ENCODE data around the gene NCS1. TPM values are rescaled to one million over a fixed set of nuclear protein-coding genes. Genes with fewer than 3 reads are reported as not detected.

Gene NCS1
- total and polyA plus RNA-seq, 2 of the 8 experiments (the other 6 are each of a cell fraction or from before 2014, with no cell fraction given) = 34.7 to 47.6 TPM

DNA sequence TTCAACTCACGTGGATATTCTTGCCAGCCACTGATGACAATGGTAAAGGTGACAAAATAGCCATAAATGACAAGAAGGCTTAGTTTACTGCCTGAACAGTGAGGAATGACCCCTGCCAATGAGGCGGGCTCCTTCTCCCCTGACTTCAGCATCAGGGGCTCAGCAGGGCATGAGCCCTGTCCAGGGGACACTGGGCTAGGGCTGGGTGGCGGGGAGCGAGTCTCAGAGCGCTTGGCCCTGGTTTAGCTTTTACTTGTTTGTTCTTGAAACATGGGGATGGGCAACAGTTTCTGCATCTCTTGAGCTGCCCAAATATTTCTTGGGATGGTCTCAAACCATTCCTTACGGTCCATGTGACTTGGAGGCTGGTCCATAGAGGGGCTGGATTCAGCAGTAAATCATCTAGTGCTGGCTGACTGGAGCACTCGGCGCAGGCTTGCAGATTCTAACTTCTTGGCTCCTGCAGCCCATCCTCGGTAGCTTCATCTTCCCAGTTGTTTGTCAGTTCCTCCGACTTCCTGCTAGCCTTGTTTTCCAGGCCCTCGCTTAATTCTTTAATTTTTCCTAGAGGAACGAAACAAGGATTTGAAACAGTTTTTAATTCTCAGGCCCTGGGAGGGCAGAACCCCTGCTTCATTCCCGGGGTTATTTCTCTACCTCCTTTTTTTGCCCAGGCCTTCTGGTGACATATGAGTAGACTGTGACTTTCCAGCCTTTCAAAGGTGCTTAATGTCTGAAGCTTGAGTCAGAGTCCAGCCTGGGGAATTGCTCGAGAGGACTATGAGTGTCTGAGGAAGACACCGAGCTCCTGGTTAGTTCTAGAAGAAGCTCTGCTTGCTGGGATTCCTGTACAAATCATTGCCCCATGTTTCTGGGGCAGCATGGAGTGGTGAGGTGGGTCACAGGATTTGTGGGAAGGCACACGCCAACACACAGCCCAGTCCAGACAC is 88.9 kb downstream of the NCS1 start:
- no peak overlapping the region for H3K4me2 ChIP-seq (ENCODE audit: insufficient read depth in 1 of 2, low read depth in 2 of 2, low read length in 2 of 2)
- no peak overlapping the region for H2AFZ ChIP-seq (ENCODE audit: low read length)
- H4K5ac ChIP-seq (ENCODE audit: insufficient read length, low read depth, low read length) = no peak overlapping the region
- no peak overlapping the region for H3K27ac ChIP-seq (ENCODE audit: low read depth, low read length)
- DNase-seq (ENCODE audit: low read depth in 1 of 2, low spot score in 2 of 2) (no peak), FAIRE-seq (no peak)
- H4K91ac ChIP-seq (replicated peaks; ENCODE audit: insufficient read length, low read length) = no peak overlapping the region
- H3K4me3 ChIP-seq (ENCODE audit: extremely low read depth in 1 of 4, insufficient read depth in 2 of 4, low read depth in 3 of 4, low read length in 4 of 4) = no peak overlapping the region
- H2BK5ac ChIP-seq (ENCODE audit: low read depth, low read length) = peak overlapping the region; percentile 38; the same call in 1 of the 2 replicates
- H3K14ac ChIP-seq (ENCODE audit: insufficient read length) = no peak overlapping the region
- H3K79me1 ChIP-seq (ENCODE audit: low read depth, low read length) = no peaks in the 10 kb centered on the region
- no peak overlapping the region for H3K9ac ChIP-seq (replicated peaks in 1 of 4; ENCODE audit: extremely low read depth in 1 of 4, low read depth in 3 of 4, low read length in 3 of 4)
- no peaks in the 10 kb centered on the region for H4K20me1 ChIP-seq (replicated peaks in 1 of 2; ENCODE audit: control insufficient read depth in 1 of 2, insufficient read depth in 2 of 2, low read length in 2 of 2)
- CTCF ChIA-PET (ENCODE audit: partially characterized antibody) = interaction anchor here (0.6 to 3.8 kb wide), 4 partner anchors 18 to 485 kb away, joined by 3 to 22 read pairs (median 3); no protein-coding TSS in a partner anchor
- no peak overlapping the region for H3K23ac ChIP-seq (ENCODE audit: insufficient read length)
- POLR2A ChIA-PET (ENCODE audit: partially characterized antibody) = interaction anchor here (1.0 to 1.6 kb wide), 2 partner anchors 23 to 69 kb away, joined by 3 read pairs; no protein-coding TSS in a partner anchor
- no peak overlapping the region for H3K56ac ChIP-seq (replicated peaks; ENCODE audit: insufficient read length, low read depth, low read length)
- H2BK20ac ChIP-seq (ENCODE audit: low read length) = no peak overlapping the region
- H2AK5ac ChIP-seq (ENCODE audit: low read depth, low read length) = no peak overlapping the region
- no peak overlapping the region for H4K8ac ChIP-seq (ENCODE audit: extremely low read depth, insufficient read depth, low read length)
- H3K79me2 ChIP-seq (ENCODE audit: control insufficient read depth in 1 of 2, insufficient read depth in 2 of 2, low read length in 2 of 2) = no peaks in the 10 kb centered on the region
- H2BK120ac ChIP-seq (replicated peaks; ENCODE audit: low read depth, low read length) = no peak overlapping the region
- H3K4ac ChIP-seq (replicated peaks; ENCODE audit: insufficient read length, low read depth, low read length) = no peak overlapping the region
- H3K9me3 ChIP-seq (ENCODE audit: insufficient read depth in 2 of 2, low read depth in 1 of 2, low read length in 1 of 2) = peaks cover 7 to 9% of the 10 kb centered on the region in 2 experiments
- H3K23me2 ChIP-seq (ENCODE audit: low read depth, low read length) = peaks cover 7% of the 10 kb centered on the region; the same call in 1 of the 2 replicates
- no peak overlapping the region for H3K18ac ChIP-seq (ENCODE audit: extremely low read depth, low read length)
- WGBS, 2 experiments (ENCODE audit: extremely low coverage in 1 of 2, insufficient coverage in 1 of 2, insufficient read length in 1 of 2, insufficient replicate concordance in 2 of 2, low coverage in 1 of 2, low lambda C conversion rate in 2 of 2, missing lambda C conversion rate in 1 of 2) = 86% methylated on average over 16 of the region's 16 CpGs; no CpG with 5 or more reads in 1 of the 2 experiments
- H3K27me3 ChIP-seq (replicated peaks in 1 of 4; ENCODE audit: control insufficient read depth in 3 of 4, extremely low read depth in 1 of 4, insufficient read depth in 3 of 4, low read length in 3 of 4) = peaks cover 0 to 11% (median 6%) of the 10 kb centered on the region in 4 experiments; a peak in 5 of 7 replicates
- peak overlapping the region; percentile 43; the same call in 1 of the 2 replicates for H2BK12ac ChIP-seq (ENCODE audit: low read depth, low read length)
- no peaks in the 10 kb centered on the region for H3K36me3 ChIP-seq (ENCODE audit: control insufficient read depth in 2 of 4, insufficient read depth in 4 of 4, low read length in 3 of 4)
- H3K4me1 ChIP-seq (replicated peaks in 1 of 4; ENCODE audit: control insufficient read depth in 3 of 4, insufficient read depth in 4 of 4, low read length in 3 of 4) = peaks cover 0 to 5% (median 2%) of the 10 kb centered on the region in 4 experiments; a peak in 4 of 7 replicates
- no peak overlapping the region for H2BK15ac ChIP-seq (ENCODE audit: low read length)
- TF ChIP-seq CHD1 (IDR thresholded peaks at IDR 0.05; ENCODE audit: low read depth, low read length) (no peak), FOSL1 (IDR thresholded peaks at IDR 0.05; ENCODE audit: insufficient read depth, low read depth, low read length) (no peak), JUND (IDR thresholded peaks at IDR 0.05; ENCODE audit: low read length) (no peak), CREB1 (IDR thresholded peaks at IDR 0.05) (no peak), KDM1A (IDR thresholded peaks at IDR 0.05; ENCODE audit: borderline replicate concordance, low read length) (no peak), BACH1 (IDR thresholded peaks at IDR 0.05; ENCODE audit: low read length) (no peak), GABPA (IDR thresholded peaks at IDR 0.05; ENCODE audit: borderline replicate concordance, insufficient read depth, low read length) (no peak)
- TF ChIP-seq, protein P1, sequence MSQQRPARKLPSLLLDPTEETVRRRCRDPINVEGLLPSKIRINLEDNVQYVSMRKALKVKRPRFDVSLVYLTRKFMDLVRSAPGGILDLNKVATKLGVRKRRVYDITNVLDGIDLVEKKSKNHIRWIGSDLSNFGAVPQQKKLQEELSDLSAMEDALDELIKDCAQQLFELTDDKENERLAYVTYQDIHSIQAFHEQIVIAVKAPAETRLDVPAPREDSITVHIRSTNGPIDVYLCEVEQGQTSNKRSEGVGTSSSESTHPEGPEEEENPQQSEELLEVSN (IDR thresholded peaks at IDR 0.05) = no peak
- TF ChIP-seq, protein P2, sequence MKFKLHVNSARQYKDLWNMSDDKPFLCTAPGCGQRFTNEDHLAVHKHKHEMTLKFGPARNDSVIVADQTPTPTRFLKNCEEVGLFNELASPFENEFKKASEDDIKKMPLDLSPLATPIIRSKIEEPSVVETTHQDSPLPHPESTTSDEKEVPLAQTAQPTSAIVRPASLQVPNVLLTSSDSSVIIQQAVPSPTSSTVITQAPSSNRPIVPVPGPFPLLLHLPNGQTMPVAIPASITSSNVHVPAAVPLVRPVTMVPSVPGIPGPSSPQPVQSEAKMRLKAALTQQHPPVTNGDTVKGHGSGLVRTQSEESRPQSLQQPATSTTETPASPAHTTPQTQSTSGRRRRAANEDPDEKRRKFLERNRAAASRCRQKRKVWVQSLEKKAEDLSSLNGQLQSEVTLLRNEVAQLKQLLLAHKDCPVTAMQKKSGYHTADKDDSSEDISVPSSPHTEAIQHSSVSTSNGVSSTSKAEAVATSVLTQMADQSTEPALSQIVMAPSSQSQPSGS (IDR thresholded peaks at IDR 0.05; ENCODE audit: low read length) = no peak

All from H1 (cell line).